ENCODE data around the gene CTNNBIP1. TPM values are rescaled to one million over a fixed set of nuclear protein-coding genes. Genes with fewer than 3 reads are reported as not detected.

The CTNNBIP1 gene
- total and polyA plus RNA-seq, 9 of the 15 experiments (the other 6 are each of a cell fraction or from before 2014, with no cell fraction given), result 0.65 to 29.2 (median 14.7) TPM

- Histone ChIP-seq H3K9ac (ENCODE audit: insufficient read depth in 1 of 2, low read depth in 2 of 2, low read length in 2 of 2) (no peak overlapping the region; a peak in 1 of 4 replicates), H3K4me2 (ENCODE audit: insufficient read depth, low read length) (no peak overlapping the region), H3K27ac (ENCODE audit: extremely low read depth, low read depth, low read length) (no peak overlapping the region), H3K79me2 (ENCODE audit: control insufficient read depth, insufficient read depth, low read length) (peaks cover 14% of the 10 kb centered on the region), H3K36me3 (ENCODE audit: control insufficient read depth, insufficient read depth, low read length) (no peaks in the 10 kb centered on the region), H3K4me1 (replicated peaks in 1 of 2; ENCODE audit: control insufficient read depth in 2 of 2, insufficient read depth in 2 of 2, low read length in 2 of 2) (peaks cover 32 to 38% of the 10 kb centered on the region in 2 experiments; a peak in 4 of 5 replicates), H2AFZ (ENCODE audit: low read depth, low read length) (no peak overlapping the region), H3K4me3 (no peak overlapping the region), H3K27me3 (ENCODE audit: control insufficient read depth in 2 of 2, insufficient read depth in 2 of 2, low read length in 2 of 2) (no peaks in the 10 kb centered on the region), H3K9me1 (ENCODE audit: control insufficient read depth, insufficient read depth, low read length) (peaks cover 3% of the 10 kb centered on the region), H3K9me3 (replicated peaks; ENCODE audit: control insufficient read depth, insufficient read depth, low read depth, low read length) (no peaks in the 10 kb centered on the region), H4K20me1 (replicated peaks; ENCODE audit: control insufficient read depth, insufficient read depth, low read length) (peaks cover 7% of the 10 kb centered on the region; the same call in 1 of the 2 replicates)
- FAIRE-seq (no peak), DNase-seq (ENCODE audit: extremely low read depth in 1 of 4, low spot score in 3 of 4) (no peak), ATAC-seq (no peak)
- BruUV-seq (replicated peaks), result no TSS peak
- WGBS (ENCODE audit: insufficient coverage, low coverage, missing lambda C conversion rate), result 53% methylated on average over 4 of the region's 4 CpGs
- intact Hi-C loops (cut with micrococcal nuclease), result no loop called here
- CTCF ChIA-PET (ENCODE audit: low intra/inter-chr PET ratio), result no interaction called here
- in situ Hi-C loops (cut with MboI), result no loop called here
- POLR2A ChIA-PET, result interaction anchor here (0.6 to 1.3 kb wide), 4 partner anchors 10 to 99 kb away, joined by 3 to 6 read pairs (median 4); no protein-coding TSS in a partner anchor
- no peak for TF ChIP-seq CCNT2 (IDR thresholded peaks at IDR 0.05; ENCODE audit: borderline replicate concordance, extremely low read depth, insufficient read length, low read depth, low read length)
- TF ChIP-seq SOX6 (IDR thresholded peaks at IDR 0.05), result no peak
- no peak for TF ChIP-seq ZBTB26 (CRISPR knock-in tag; IDR thresholded peaks at IDR 0.05)
- TF ChIP-seq HDAC1 (IDR thresholded peaks at IDR 0.05), result no peak
- TF ChIP-seq LCOR (CRISPR knock-in tag; IDR thresholded peaks at IDR 0.05), result no peak
- no peak for TF ChIP-seq HOXB6 (CRISPR knock-in tag; IDR thresholded peaks at IDR 0.05; ENCODE audit: borderline replicate concordance)
- no peak for TF ChIP-seq MLLT1 (IDR thresholded peaks at IDR 0.05)
- no peak for TF ChIP-seq SP2 (IDR thresholded peaks at IDR 0.05; ENCODE audit: extremely low read depth, low read depth, low read length, poor library complexity, severe bottlenecking)
- TF ChIP-seq KHSRP (IDR thresholded peaks at IDR 0.05), result no peak
- no peak for TF ChIP-seq NFRKB (IDR thresholded peaks at IDR 0.05; ENCODE audit: low read depth)
- TF ChIP-seq EHMT2 (IDR thresholded peaks at IDR 0.05), result 0 out of 2 replicates have a peak, but pooled peaks have one; percentile 8
- no peak for TF ChIP-seq TAL1 (IDR thresholded peaks at IDR 0.05)
- TF ChIP-seq KLF16 (IDR thresholded peaks at IDR 0.05), result no peak
- TF ChIP-seq ILF3 (IDR thresholded peaks at IDR 0.05; ENCODE audit: borderline replicate concordance), result no peak
- TF ChIP-seq ZBTB49 (CRISPR knock-in tag; IDR thresholded peaks at IDR 0.05; ENCODE audit: borderline replicate concordance), result no peak
- no peak for TF ChIP-seq FOXM1 (IDR thresholded peaks at IDR 0.05; ENCODE audit: low read depth)
- no peak for TF ChIP-seq FOXM1 (CRISPR knock-in tag; IDR thresholded peaks at IDR 0.05; ENCODE audit: low read depth)
- TF ChIP-seq C11orf30 (IDR thresholded peaks at IDR 0.05; ENCODE audit: low read depth), result peak; percentile 58; the same call in 1 of the 2 replicates
These were observed 5.1 kb downstream of the CTNNBIP1 start for GRCh38 chr1:9905010-9905409.
